Cardiac muscle cell (in vitro differentiated cells and primary cell): ENCODE measurements around the gene GRK1. TPM values are rescaled to one million over a fixed set of nuclear protein-coding genes. Genes with fewer than 3 reads are reported as not detected.
A peak's percentile ranks its signal among the peaks of the same experiment; 100 is the strongest.
"Not testable (repeated sequence)": the region's sequence is repeated elsewhere in the genome, so short reads cannot be mapped to it uniquely, and the experiment has no call there.

Source experiments
- DNase-seq, 2 donors: peaks; one replicate each; pipeline versions ENCODE4 v3.0.0 to v3.0.0-alpha.2; 2010 to 2017; ENCODE audit warnings: low read depth in 1 of 2, low spot score in 1 of 2
- H3K27ac ChIP-seq: fragments of 200-600 bp; sonication (generic); 2 replicates; pipeline ENCODE4 v1.5.1; 2016
- H3K27me3 ChIP-seq: fragments of 200-600 bp; sonication (generic); 2 replicates; pipeline ENCODE4 v1.6.0; 2016; ENCODE audit warnings: control low read depth
- H3K36me3 ChIP-seq: fragments of 200-600 bp; sonication (generic); 2 replicates; pipeline ENCODE4 v1.5.1; 2016; ENCODE audit warnings: control low read depth
- H3K4me1 ChIP-seq: fragments of 200-600 bp; sonication (generic); 2 replicates; pipeline ENCODE4 v1.8.1; 2017; ENCODE audit warnings: low read depth, mild to moderate bottlenecking, mixed run types
- H3K4me3 ChIP-seq: fragments of 200-600 bp; sonication (generic); 2 replicates; pipeline ENCODE4 v1.5.1; 2016; ENCODE audit warnings: mild to moderate bottlenecking
- H3K9me3 ChIP-seq: fragments of 200-600 bp; sonication (generic); 2 replicates; pipeline ENCODE4 v1.5.1; 2017; ENCODE audit warnings: low read depth, mild to moderate bottlenecking, control low read depth
- CTCF ChIP-seq: IDR thresholded peaks from 2 replicates; pipeline ENCODE4 v1.5.1; 2012; ENCODE audit warnings: low read depth, mild to moderate bottlenecking, low read length
- polyA plus RNA-seq: library from polyadenylated mRNA; unstranded; fragments of >200 nt; fragmentation: Nextera tagmentation; extraction: Ambion mirVana; gene quantifications from 2 replicates; pipeline ENCODE4 v1.2.1, GENCODE V29; 2016
- total RNA-seq: library from RNA; depleted of rRNA; stranded (reverse); fragments of >200 nt; gene quantifications from 2 replicates; pipeline ENCODE4 v1.2.3, GENCODE V29; 2016

Gene GRK1
- total and polyA plus RNA-seq, 2 experiments from 2014 or later: 0.13 to 0.21 TPM

- Histone ChIP-seq H3K27me3 (no peaks in the 10 kb centered on the region), H3K27ac (peak overlapping the region; percentile 28), H3K4me1 (peaks cover 7% of the 10 kb centered on the region), H3K9me3 (no peaks in the 10 kb centered on the region), H3K4me3 (peak overlapping the region; percentile 38), H3K36me3 (no peaks in the 10 kb centered on the region)
- no peak for TF ChIP-seq CTCF
- DNase-seq: no peak
Measured at GRCh38 chr13:113724016-113724758, 57.2 kb downstream of the GRK1 start.

- Histone ChIP-seq H3K4me1 (peaks cover 7% of the 10 kb centered on the region), H3K9me3 (no peaks in the 10 kb centered on the region), H3K4me3 (peak overlapping the region; percentile 38), H3K27ac (peak overlapping the region; percentile 28), H3K27me3 (no peaks in the 10 kb centered on the region), H3K36me3 (no peaks in the 10 kb centered on the region)
- DNase-seq: peak; percentile 69 to 88
- peak; percentile 79 for TF ChIP-seq CTCF
Measured at GRCh38 chr13:113724780-113725315, 57.8 kb downstream of the GRK1 start.

GRCh38 chr13:113725329-113726105 lies 58.5 kb downstream of the GRK1 start:
- H3K4me1 ChIP-seq, H3K9me3 ChIP-seq, H3K27me3 ChIP-seq, H3K36me3 ChIP-seq, DNase-seq: not testable (repeated sequence)
- Histone ChIP-seq H3K27ac (peak overlapping the region; percentile 48), H3K4me3 (peak overlapping the region; percentile 38)

GRCh38 chr13:113726106-113726821 lies 59.2 kb downstream of the GRK1 start:
- DNase-seq: peak in 1 of 2 donors; percentile 27
- H3K4me1 ChIP-seq, H3K9me3 ChIP-seq, H3K36me3 ChIP-seq, H3K27me3 ChIP-seq: not testable (repeated sequence)
- Histone ChIP-seq H3K27ac (peak overlapping the region; percentile 76), H3K4me3 (peak overlapping the region; percentile 28)

DNA sequence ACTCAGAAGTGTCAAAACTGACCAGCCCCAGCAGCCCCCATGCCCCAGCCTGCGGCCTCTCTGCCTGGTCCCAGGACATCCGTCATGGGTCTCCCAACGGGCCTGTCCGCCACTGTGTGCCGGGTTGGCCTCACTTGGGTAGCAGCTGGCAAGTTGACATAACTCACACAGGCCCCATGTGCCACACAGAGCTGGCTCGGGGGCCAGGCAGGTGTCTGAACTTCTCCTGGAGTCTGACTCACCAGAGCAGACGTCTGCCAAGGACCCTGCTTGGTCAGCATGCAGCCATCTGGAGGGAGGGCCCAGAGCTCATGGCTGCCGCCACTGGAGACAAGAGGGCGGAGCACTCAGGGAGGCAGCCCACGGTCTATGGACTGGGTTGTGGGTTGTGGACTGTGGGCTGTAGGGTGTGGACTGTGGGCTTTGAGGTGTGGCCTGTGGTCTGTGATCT lies 60.0 kb downstream of the GRK1 start:
- peaks cover 7% of the 10 kb centered on the region for H3K4me1 ChIP-seq
- H3K9me3 ChIP-seq: no peaks in the 10 kb centered on the region
- H3K4me3 ChIP-seq: no peak overlapping the region
- peak; percentile 2 for TF ChIP-seq CTCF
- no peaks in the 10 kb centered on the region for H3K27me3 ChIP-seq
- H3K27ac ChIP-seq: no peak overlapping the region
- H3K36me3 ChIP-seq: no peaks in the 10 kb centered on the region
- peak in 1 of 2 donors; percentile 27 for DNase-seq

DNA sequence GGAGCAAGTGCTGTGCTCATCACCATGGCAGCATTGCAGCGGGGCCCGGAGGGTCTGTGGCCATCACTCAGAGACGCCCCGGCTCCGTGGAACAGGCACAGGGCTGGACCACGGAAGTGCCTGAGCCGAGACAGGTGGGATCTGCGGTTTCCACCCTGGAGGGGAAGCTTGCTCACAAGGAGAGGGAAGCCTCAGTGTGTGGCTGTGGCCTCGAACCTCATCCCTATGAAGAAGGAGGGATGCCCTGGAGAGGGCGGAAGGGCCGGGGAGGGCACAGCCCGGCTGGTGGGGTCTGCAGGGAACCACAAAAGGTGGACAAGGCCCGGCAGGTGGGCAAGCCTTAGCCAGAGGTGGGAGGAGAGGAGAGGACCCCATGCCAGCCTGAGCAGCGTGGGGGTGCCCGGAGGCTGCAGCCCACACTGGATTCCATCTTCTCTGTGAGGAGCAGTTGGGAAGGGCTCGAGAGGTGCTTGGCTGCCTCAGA lies 61.6 kb downstream of the GRK1 start:
- Histone ChIP-seq H3K9me3 (no peaks in the 10 kb centered on the region), H3K27ac (no peak overlapping the region), H3K27me3 (no peaks in the 10 kb centered on the region), H3K36me3 (no peaks in the 10 kb centered on the region), H3K4me1 (peaks cover 4% of the 10 kb centered on the region), H3K4me3 (no peak overlapping the region)
- no peak for TF ChIP-seq CTCF
- DNase-seq: no peak
